K562 (cell line): ENCODE results near the gene NENF. TPM values are rescaled to one million over a fixed set of nuclear protein-coding genes. Genes with fewer than 3 reads are reported as not detected.
A peak's percentile ranks its signal among the peaks of the same experiment; 100 is the strongest.

Experiments
- JUN ChIP-seq, 2 experiments: sonication (generic) in 1 of 2; formaldehyde crosslinking in 1 of 2; IDR thresholded peaks; 2 replicates each; pipeline versions ENCODE4 v1.6.1 to v1.8.0; 2012 to 2022; ENCODE audit warnings: borderline replicate concordance in 2 of 2, mild to moderate bottlenecking in 2 of 2, improper control_type of control experiment in 1 of 2, low read depth in 1 of 2, low read length in 1 of 2, missing genetic modification reagents in 1 of 2
- MAZ ChIP-seq, 2 experiments: fragments of 450-650 bp in 1 of 2; sonication (generic) in 1 of 2; formaldehyde crosslinking; IDR thresholded peaks in 1 of 2; conservative IDR thresholded peaks in 1 of 2; 2 replicates each; pipeline versions ENCODE4 v1.4.0 to v1.5.0; 2020; ENCODE audit warnings: mild to moderate bottlenecking in 1 of 2, missing genetic modification reagents in 1 of 2
- NFE2L1 ChIP-seq: fragments of 450-650 bp; IDR thresholded peaks from 2 replicates; pipeline ENCODE4 v1.6.1; 2016; ENCODE audit warnings: missing genetic modification characterization, low read depth, mild to moderate bottlenecking, missing compliant biosample characterization, moderate library complexity, borderline replicate concordance
- NONO ChIP-seq, 2 experiments: fragments of 200-400 bp in 1 of 2; fragments of 450-650 bp in 1 of 2; formaldehyde crosslinking in 1 of 2; IDR thresholded peaks; 2 replicates each; pipeline ENCODE4 v1.6.1; 2017; ENCODE audit warnings: low read depth in 2 of 2, mild to moderate bottlenecking in 2 of 2, moderate library complexity in 2 of 2, low read length in 1 of 2
- RB1 ChIP-seq: fragments of 450-650 bp; IDR thresholded peaks from 2 replicates; pipeline ENCODE4 v1.6.1; 2017; ENCODE audit warnings: low read depth, mild to moderate bottlenecking
- SAP30 ChIP-seq: fragments of 200-600 bp; sonication (generic); IDR thresholded peaks from 2 replicates; pipeline ENCODE4 v1.6.1; 2012; ENCODE audit warnings: borderline replicate concordance, low read depth, mild to moderate bottlenecking, moderate library complexity, low read length, control low read depth, inconsistent platforms; ENCODE audit not compliant: insufficient read depth, poor library complexity, severe bottlenecking
- SUPT5H ChIP-seq: fragments of 450-650 bp; IDR thresholded peaks from 2 replicates; pipeline ENCODE4 v1.6.1; 2016
- TEAD2 ChIP-seq: fragments of 450-650 bp; IDR thresholded peaks from 2 replicates; pipeline ENCODE4 v1.6.1; 2016; ENCODE audit warnings: missing genetic modification characterization, control low read depth, missing compliant biosample characterization
- ZNF253 ChIP-seq: fragments of 250-450 bp; sonication (Bioruptor Pico); conservative IDR thresholded peaks from 2 replicates; pipeline ENCODE4 v1.6.1; 2021; ENCODE audit warnings: mild to moderate bottlenecking
- polyA plus RNA-seq, 8 experiments: library from polyadenylated mRNA; depleted of rRNA in 4 of 8; stranded (reverse) in 5 of 8; unstranded in 3 of 8; fragments of >200 nt; fragmentation: Nextera tagmentation in 2 of 8; fragmentation: Illumina TruSeq in 1 of 8; extraction: Ambion mirVana in 2 of 8; extraction: Trizol in 1 of 8; gene quantifications; 2 replicates each; pipeline versions ENCODE4 v1.2.1 to v1.2.3, GENCODE V29; 2011 to 2014; ENCODE audit warnings: inconsistent platforms in 1 of 8, missing spikeins in 1 of 8
- total RNA-seq, 7 experiments: library from RNA; depleted of rRNA in 6 of 7; stranded (reverse); fragments of >200 nt in 6 of 7; fragmentation: Illumina TruSeq in 2 of 7; extraction: Trizol in 2 of 7; gene quantifications; 2 replicates each; pipeline versions ENCODE4 v1.2.1 to v1.2.3, GENCODE V29; 2011 to 2021; ENCODE audit warnings: low replicate concordance in 1 of 7
- TF ChIP-seq, protein P1 (sequence below): sonication (generic); formaldehyde crosslinking; IDR thresholded peaks from 2 replicates; pipeline ENCODE4 v1.8.1; 2023; ENCODE audit warnings: mild to moderate bottlenecking, missing genetic modification reagents
- TF ChIP-seq, protein P2 (sequence below): fragments of 150-350 bp; IDR thresholded peaks from 2 replicates; pipeline ENCODE4 v1.6.1; 2014; ENCODE audit warnings: low read depth, mild to moderate bottlenecking, low read length, borderline replicate concordance
- TF ChIP-seq, protein P3 (sequence below): sonication (generic); formaldehyde crosslinking; IDR thresholded peaks from 2 replicates; pipeline ENCODE4 v1.5.0; 2020; ENCODE audit warnings: missing genetic modification reagents
- TF ChIP-seq, protein P4 (sequence below): fragments of 450-650 bp; formaldehyde crosslinking; IDR thresholded peaks from 2 replicates; pipeline ENCODE4 v1.4.0; 2020; ENCODE audit warnings: mild to moderate bottlenecking, moderate library complexity

The NENF gene
- total and polyA plus RNA-seq, 9 of the 15 experiments (the other 6 are each of a cell fraction or from before 2014, with no cell fraction given) = 6.1 to 100 (median 72.8) TPM

DNA sequence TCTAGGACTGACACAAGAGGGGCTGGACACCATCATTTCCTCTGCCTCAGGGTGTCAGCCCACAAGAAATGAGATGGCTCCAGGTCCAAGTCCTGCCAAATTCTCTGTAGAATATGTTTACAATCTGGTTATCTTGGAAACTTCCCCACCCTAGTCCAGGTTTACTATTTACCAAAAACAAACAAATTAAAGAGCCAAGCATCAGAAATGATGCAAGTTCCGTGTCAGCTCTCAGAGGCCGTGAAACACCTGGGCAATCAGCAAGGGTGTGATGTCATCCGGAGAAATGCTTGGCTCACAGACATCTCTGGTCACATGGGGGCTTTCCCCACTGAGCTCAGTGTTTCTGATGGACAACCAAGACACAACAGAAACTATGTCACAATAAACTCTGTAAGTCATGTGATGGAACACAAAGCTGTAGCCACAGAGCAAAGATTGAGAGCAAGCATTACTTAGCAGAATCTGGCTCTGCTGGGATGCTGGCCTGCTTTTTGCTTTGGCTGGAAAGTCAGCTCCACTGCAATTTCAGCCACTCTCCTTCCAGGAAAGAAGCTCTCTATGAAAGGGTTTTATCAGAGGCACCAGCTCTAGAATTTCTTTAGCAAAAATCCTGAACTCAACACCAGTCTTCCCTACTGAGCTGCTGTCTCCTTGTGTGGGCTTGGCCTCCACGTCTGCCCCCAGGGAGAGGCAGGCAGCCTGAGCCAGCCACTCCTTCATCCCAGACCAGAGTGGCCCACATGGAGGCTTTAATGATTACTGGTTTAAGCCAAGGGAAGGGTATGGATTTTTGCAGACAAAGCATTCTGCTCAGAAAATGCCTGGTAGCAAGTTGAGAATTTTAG is 55.9 kb downstream of the NENF start (continued):
- TF ChIP-seq, protein P1, sequence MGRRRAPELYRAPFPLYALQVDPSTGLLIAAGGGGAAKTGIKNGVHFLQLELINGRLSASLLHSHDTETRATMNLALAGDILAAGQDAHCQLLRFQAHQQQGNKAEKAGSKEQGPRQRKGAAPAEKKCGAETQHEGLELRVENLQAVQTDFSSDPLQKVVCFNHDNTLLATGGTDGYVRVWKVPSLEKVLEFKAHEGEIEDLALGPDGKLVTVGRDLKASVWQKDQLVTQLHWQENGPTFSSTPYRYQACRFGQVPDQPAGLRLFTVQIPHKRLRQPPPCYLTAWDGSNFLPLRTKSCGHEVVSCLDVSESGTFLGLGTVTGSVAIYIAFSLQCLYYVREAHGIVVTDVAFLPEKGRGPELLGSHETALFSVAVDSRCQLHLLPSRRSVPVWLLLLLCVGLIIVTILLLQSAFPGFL (CRISPR knock-in tag) = no peak
- TF ChIP-seq NONO (IDR thresholded peaks at IDR 0.05; ENCODE audit: low read depth in 2 of 2, low read length in 1 of 2) = no peak
- TF ChIP-seq, protein P2, sequence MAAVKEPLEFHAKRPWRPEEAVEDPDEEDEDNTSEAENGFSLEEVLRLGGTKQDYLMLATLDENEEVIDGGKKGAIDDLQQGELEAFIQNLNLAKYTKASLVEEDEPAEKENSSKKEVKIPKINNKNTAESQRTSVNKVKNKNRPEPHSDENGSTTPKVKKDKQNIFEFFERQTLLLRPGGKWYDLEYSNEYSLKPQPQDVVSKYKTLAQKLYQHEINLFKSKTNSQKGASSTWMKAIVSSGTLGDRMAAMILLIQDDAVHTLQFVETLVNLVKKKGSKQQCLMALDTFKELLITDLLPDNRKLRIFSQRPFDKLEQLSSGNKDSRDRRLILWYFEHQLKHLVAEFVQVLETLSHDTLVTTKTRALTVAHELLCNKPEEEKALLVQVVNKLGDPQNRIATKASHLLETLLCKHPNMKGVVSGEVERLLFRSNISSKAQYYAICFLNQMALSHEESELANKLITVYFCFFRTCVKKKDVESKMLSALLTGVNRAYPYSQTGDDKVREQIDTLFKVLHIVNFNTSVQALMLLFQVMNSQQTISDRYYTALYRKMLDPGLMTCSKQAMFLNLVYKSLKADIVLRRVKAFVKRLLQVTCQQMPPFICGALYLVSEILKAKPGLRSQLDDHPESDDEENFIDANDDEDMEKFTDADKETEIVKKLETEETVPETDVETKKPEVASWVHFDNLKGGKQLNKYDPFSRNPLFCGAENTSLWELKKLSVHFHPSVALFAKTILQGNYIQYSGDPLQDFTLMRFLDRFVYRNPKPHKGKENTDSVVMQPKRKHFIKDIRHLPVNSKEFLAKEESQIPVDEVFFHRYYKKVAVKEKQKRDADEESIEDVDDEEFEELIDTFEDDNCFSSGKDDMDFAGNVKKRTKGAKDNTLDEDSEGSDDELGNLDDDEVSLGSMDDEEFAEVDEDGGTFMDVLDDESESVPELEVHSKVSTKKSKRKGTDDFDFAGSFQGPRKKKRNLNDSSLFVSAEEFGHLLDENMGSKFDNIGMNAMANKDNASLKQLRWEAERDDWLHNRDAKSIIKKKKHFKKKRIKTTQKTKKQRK = no peak
- 0 out of 4 replicates have a peak, but pooled peaks of 1 of the 2 experiments have one; percentile 14 for TF ChIP-seq MAZ (CRISPR knock-in tag; conservative IDR thresholded peaks at IDR 0.05 in 1 of 2, IDR thresholded peaks at IDR 0.05 in 1 of 2)
- TF ChIP-seq TEAD2 (tag) = no peak
- TF ChIP-seq JUN (IDR thresholded peaks at IDR 0.05; ENCODE audit: borderline replicate concordance, low read depth, low read length) = peak; percentile 98
- no peak for TF ChIP-seq JUN (CRISPR knock-in tag; IDR thresholded peaks at IDR 0.05; ENCODE audit: borderline replicate concordance)
- TF ChIP-seq SUPT5H = no peak
- TF ChIP-seq RB1 = no peak
- TF ChIP-seq, protein P3, sequence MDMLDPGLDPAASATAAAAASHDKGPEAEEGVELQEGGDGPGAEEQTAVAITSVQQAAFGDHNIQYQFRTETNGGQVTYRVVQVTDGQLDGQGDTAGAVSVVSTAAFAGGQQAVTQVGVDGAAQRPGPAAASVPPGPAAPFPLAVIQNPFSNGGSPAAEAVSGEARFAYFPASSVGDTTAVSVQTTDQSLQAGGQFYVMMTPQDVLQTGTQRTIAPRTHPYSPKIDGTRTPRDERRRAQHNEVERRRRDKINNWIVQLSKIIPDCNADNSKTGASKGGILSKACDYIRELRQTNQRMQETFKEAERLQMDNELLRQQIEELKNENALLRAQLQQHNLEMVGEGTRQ (CRISPR knock-in tag) = peak; percentile 89
- TF ChIP-seq NFE2L1 (tag) = no peak
- no peak for TF ChIP-seq SAP30
- TF ChIP-seq, protein P4, sequence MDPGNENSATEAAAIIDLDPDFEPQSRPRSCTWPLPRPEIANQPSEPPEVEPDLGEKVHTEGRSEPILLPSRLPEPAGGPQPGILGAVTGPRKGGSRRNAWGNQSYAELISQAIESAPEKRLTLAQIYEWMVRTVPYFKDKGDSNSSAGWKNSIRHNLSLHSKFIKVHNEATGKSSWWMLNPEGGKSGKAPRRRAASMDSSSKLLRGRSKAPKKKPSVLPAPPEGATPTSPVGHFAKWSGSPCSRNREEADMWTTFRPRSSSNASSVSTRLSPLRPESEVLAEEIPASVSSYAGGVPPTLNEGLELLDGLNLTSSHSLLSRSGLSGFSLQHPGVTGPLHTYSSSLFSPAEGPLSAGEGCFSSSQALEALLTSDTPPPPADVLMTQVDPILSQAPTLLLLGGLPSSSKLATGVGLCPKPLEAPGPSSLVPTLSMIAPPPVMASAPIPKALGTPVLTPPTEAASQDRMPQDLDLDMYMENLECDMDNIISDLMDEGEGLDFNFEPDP = no peak
- no peak for TF ChIP-seq ZNF253 (CRISPR knock-in tag)
